ENCODE results near the gene TCF15.

- TF ChIP-seq CTCF (IDR thresholded peaks at IDR 0.05; ENCODE audit: insufficient read depth, low read depth, low read length) (peak; percentile 93), EZH2 (IDR thresholded peaks at IDR 0.05; ENCODE audit: insufficient read depth, low read length) (no peak)
These were observed 35.4 kb upstream of the TCF15 start for GRCh38 chr20:645318-646106.

Data from astrocyte (in vitro differentiated cells and primary cell).